ES-I3 (cell line): ENCODE measurements around the gene RPS6KA1.

Experiments
- H3K36me3 ChIP-seq: 2 replicates; pipeline ENCODE4 v1.6.1; 2013; ENCODE audit warnings: mild to moderate bottlenecking, low read length, control low read depth, moderate library complexity; ENCODE audit not compliant: insufficient read depth
- H3K4me1 ChIP-seq: 2 replicates; pipeline ENCODE4 v1.6.1; 2013; ENCODE audit warnings: mild to moderate bottlenecking, control low read depth, low read length; ENCODE audit not compliant: insufficient read depth
- H3K9ac ChIP-seq: 2 replicates; pipeline ENCODE4 v1.6.1; 2013; ENCODE audit warnings: low read depth, mild to moderate bottlenecking, low read length, moderate library complexity
- H3K9me3 ChIP-seq: 2 replicates; pipeline ENCODE4 v1.6.1; 2013; ENCODE audit warnings: mild to moderate bottlenecking, low read length, moderate library complexity; ENCODE audit not compliant: control insufficient read depth, insufficient read depth

RPS6KA1 gene

GRCh38 chr1:26552720-26553119, 23.2 kb downstream of the RPS6KA1 start:
- Histone ChIP-seq H3K4me1 (peaks cover 6% of the 10 kb centered on the region; the same call in 1 of the 2 replicates), H3K9ac (no peak overlapping the region), H3K36me3 (peaks cover 27% of the 10 kb centered on the region), H3K9me3 (no peaks in the 10 kb centered on the region)

- H3K9ac ChIP-seq: no peak overlapping the region
- peaks cover 32% of the 10 kb centered on the region for H3K36me3 ChIP-seq
- peaks cover 6% of the 10 kb centered on the region; the same call in 1 of the 2 replicates for H3K4me1 ChIP-seq
- H3K9me3 ChIP-seq: no peaks in the 10 kb centered on the region
Observed at GRCh38 chr1:26553942-26554682, 24.6 kb downstream of the RPS6KA1 start.

- Histone ChIP-seq H3K9me3 (no peaks in the 10 kb centered on the region), H3K36me3 (peaks cover 32% of the 10 kb centered on the region), H3K4me1 (peaks cover 6% of the 10 kb centered on the region; the same call in 1 of the 2 replicates), H3K9ac (no peak overlapping the region)
Observed at GRCh38 chr1:26554781-26555180, 25.2 kb downstream of the RPS6KA1 start.

GRCh38 chr1:26555550-26555981, 26.0 kb downstream of the RPS6KA1 start:
- Histone ChIP-seq H3K9ac (no peak overlapping the region), H3K4me1 (peaks cover 6% of the 10 kb centered on the region; the same call in 1 of the 2 replicates), H3K36me3 (peaks cover 36% of the 10 kb centered on the region), H3K9me3 (no peaks in the 10 kb centered on the region)

GRCh38 chr1:26556111-26556510, 26.6 kb downstream of the RPS6KA1 start:
- Histone ChIP-seq H3K9me3 (no peaks in the 10 kb centered on the region), H3K36me3 (peaks cover 36% of the 10 kb centered on the region), H3K4me1 (peaks cover 6% of the 10 kb centered on the region; the same call in 1 of the 2 replicates), H3K9ac (no peak overlapping the region)

- H3K9ac ChIP-seq: no peak overlapping the region
- H3K36me3 ChIP-seq: peaks cover 33% of the 10 kb centered on the region
- H3K9me3 ChIP-seq: no peaks in the 10 kb centered on the region
- peaks cover 6% of the 10 kb centered on the region; the same call in 1 of the 2 replicates for H3K4me1 ChIP-seq
Observed at GRCh38 chr1:26557008-26557407, 27.4 kb downstream of the RPS6KA1 start.

- Histone ChIP-seq H3K4me1 (peaks cover 6% of the 10 kb centered on the region; the same call in 1 of the 2 replicates), H3K9ac (no peak overlapping the region), H3K9me3 (no peaks in the 10 kb centered on the region), H3K36me3 (peaks cover 28% of the 10 kb centered on the region)
Observed at GRCh38 chr1:26558685-26559048, 29.1 kb downstream of the RPS6KA1 start.

- Histone ChIP-seq H3K9ac (no peak overlapping the region), H3K9me3 (no peaks in the 10 kb centered on the region), H3K36me3 (peaks cover 14% of the 10 kb centered on the region), H3K4me1 (peaks cover 6% of the 10 kb centered on the region; the same call in 1 of the 2 replicates)
Observed at GRCh38 chr1:26560403-26560780, 30.8 kb downstream of the RPS6KA1 start.

GRCh38 chr1:26570287-26570686, 40.7 kb downstream of the RPS6KA1 start:
- Histone ChIP-seq H3K9me3 (no peaks in the 10 kb centered on the region), H3K9ac (no peak overlapping the region), H3K4me1 (no peaks in the 10 kb centered on the region), H3K36me3 (no peaks in the 10 kb centered on the region; the same call in 1 of the 2 replicates)

GRCh38 chr1:26571381-26571780, 41.8 kb downstream of the RPS6KA1 start:
- H3K4me1 ChIP-seq: no peaks in the 10 kb centered on the region
- H3K36me3 ChIP-seq: no peaks in the 10 kb centered on the region; the same call in 1 of the 2 replicates
- H3K9me3 ChIP-seq: no peaks in the 10 kb centered on the region
- no peak overlapping the region for H3K9ac ChIP-seq

GRCh38 chr1:26574018-26574417, 44.5 kb downstream of the RPS6KA1 start:
- H3K4me1 ChIP-seq: no peaks in the 10 kb centered on the region
- no peak overlapping the region for H3K9ac ChIP-seq
- no peaks in the 10 kb centered on the region for H3K9me3 ChIP-seq
- no peaks in the 10 kb centered on the region; the same call in 1 of the 2 replicates for H3K36me3 ChIP-seq

GRCh38 chr1:26574719-26575251, 45.2 kb downstream of the RPS6KA1 start:
- Histone ChIP-seq H3K4me1 (no peaks in the 10 kb centered on the region), H3K9ac (no peak overlapping the region), H3K36me3 (no peaks in the 10 kb centered on the region; the same call in 1 of the 2 replicates), H3K9me3 (no peaks in the 10 kb centered on the region)

GRCh38 chr1:26575348-26575747, 45.8 kb downstream of the RPS6KA1 start:
- Histone ChIP-seq H3K9me3 (no peaks in the 10 kb centered on the region), H3K9ac (no peak overlapping the region), H3K36me3 (no peaks in the 10 kb centered on the region; the same call in 1 of the 2 replicates), H3K4me1 (no peaks in the 10 kb centered on the region)

GRCh38 chr1:26578167-26578566, 48.6 kb downstream of the RPS6KA1 start:
- H3K9ac ChIP-seq: no peak overlapping the region
- no peaks in the 10 kb centered on the region; the same call in 1 of the 2 replicates for H3K36me3 ChIP-seq
- no peaks in the 10 kb centered on the region for H3K9me3 ChIP-seq
- H3K4me1 ChIP-seq: no peaks in the 10 kb centered on the region

GRCh38 chr1:26579681-26580111, 50.1 kb downstream of the RPS6KA1 start:
- Histone ChIP-seq H3K9ac (no peak overlapping the region), H3K4me1 (no peaks in the 10 kb centered on the region), H3K9me3 (no peaks in the 10 kb centered on the region), H3K36me3 (no peaks in the 10 kb centered on the region; the same call in 1 of the 2 replicates)
